ENCODE measurements around the gene SNAPC1. TPM values are rescaled to one million over a fixed set of nuclear protein-coding genes. Genes with fewer than 3 reads are reported as not detected.

The SNAPC1 gene
- total RNA-seq = 7.4 and 17.1 TPM in 2 replicates

GRCh38 chr14:61761959-61762786 is at the start of gene SNAPC1:
TSS of gene SNAPC1 (plus strand) at chr14:61762420. CDS start at chr14:61762461, 41 bp downstream.
- H3K27me3 ChIP-seq (ENCODE audit: control insufficient read depth, insufficient read depth, low read length) = no peaks in the 10 kb centered on the region
- H3K4me3 ChIP-seq (ENCODE audit: low read depth, low read length) = peak within 1 kb of the TSS; percentile 66
- DNase-seq (ENCODE audit: low read depth) = peak; percentile 94
- FAIRE-seq = peak; percentile 96
- no peak for TF ChIP-seq CTCF (IDR thresholded peaks at IDR 0.05; ENCODE audit: insufficient read depth, low read length, severe bottlenecking)
- no peaks in the 10 kb centered on the region for H3K36me3 ChIP-seq (ENCODE audit: control insufficient read depth, insufficient read depth, low read length)

- DNase-seq (ENCODE audit: low read depth) (no peak), FAIRE-seq (no peak)
- no peak overlapping the region for H3K4me3 ChIP-seq (ENCODE audit: low read depth, low read length)
- H3K36me3 ChIP-seq (ENCODE audit: control insufficient read depth, insufficient read depth, low read length) = peaks cover 3% of the 10 kb centered on the region
- no peaks in the 10 kb centered on the region for H3K27me3 ChIP-seq (ENCODE audit: control insufficient read depth, insufficient read depth, low read length)
- no peak for TF ChIP-seq CTCF (IDR thresholded peaks at IDR 0.05; ENCODE audit: insufficient read depth, low read length, severe bottlenecking)
Measured at GRCh38 chr14:61713724-61714437, 48.3 kb upstream of the SNAPC1 start.

DNA sequence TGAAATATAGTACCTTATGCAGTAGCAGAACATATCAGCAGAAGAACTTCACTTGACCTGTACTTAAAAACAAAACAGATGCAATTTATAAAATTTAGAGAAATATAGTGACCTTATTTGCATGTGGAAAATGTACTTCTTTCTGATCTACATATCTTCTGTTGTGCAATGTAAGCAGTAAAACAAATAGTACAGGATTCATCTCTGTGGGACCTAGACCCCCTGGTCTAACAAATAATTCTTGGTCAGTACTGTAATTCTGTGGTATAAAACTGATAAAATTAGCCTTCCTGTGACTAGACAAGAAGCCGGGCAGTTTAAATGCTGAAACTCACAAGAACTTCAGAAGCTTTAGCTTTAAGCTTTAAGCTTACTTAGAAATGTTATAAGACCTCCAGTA is 45.3 kb upstream of the SNAPC1 start:
- no peak for TF ChIP-seq CTCF (IDR thresholded peaks at IDR 0.05; ENCODE audit: insufficient read depth, low read length, severe bottlenecking)
- H3K27me3 ChIP-seq (ENCODE audit: control insufficient read depth, insufficient read depth, low read length) = no peaks in the 10 kb centered on the region
- DNase-seq (ENCODE audit: low read depth) (no peak), FAIRE-seq (no peak)
- no peak overlapping the region for H3K4me3 ChIP-seq (ENCODE audit: low read depth, low read length)
- peaks cover 4% of the 10 kb centered on the region for H3K36me3 ChIP-seq (ENCODE audit: control insufficient read depth, insufficient read depth, low read length)

DNA sequence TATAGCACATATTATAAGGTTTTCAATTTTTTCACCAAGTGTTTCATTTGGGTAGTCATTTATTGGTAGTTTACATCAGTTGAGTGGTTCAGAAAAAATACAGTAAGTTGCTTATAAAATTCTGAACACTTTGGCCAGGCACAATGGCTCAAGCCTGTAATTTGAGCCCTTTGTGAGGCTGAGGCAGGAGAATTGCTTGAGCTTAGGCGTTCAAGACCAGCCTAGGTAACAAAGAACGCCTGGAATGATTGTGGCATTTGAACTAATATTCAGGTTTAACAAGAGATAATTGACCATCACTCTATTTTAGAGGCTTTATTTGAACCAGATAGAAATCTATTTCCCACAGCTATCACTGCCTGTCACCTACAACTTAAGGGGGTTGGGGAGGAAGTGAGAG is 44.2 kb upstream of the SNAPC1 start:
- H3K36me3 ChIP-seq (ENCODE audit: control insufficient read depth, insufficient read depth, low read length) = peaks cover 7% of the 10 kb centered on the region
- no peak for FAIRE-seq
- no peaks in the 10 kb centered on the region for H3K27me3 ChIP-seq (ENCODE audit: control insufficient read depth, insufficient read depth, low read length)
- TF ChIP-seq CTCF (IDR thresholded peaks at IDR 0.05; ENCODE audit: insufficient read depth, low read length, severe bottlenecking) = no peak
- DNase-seq (ENCODE audit: low read depth) = no peak
- no peak overlapping the region for H3K4me3 ChIP-seq (ENCODE audit: low read depth, low read length)

GRCh38 chr14:61719344-61720293 is 42.6 kb upstream of the SNAPC1 start:
- TF ChIP-seq CTCF (IDR thresholded peaks at IDR 0.05; ENCODE audit: insufficient read depth, low read length, severe bottlenecking) = no peak

More at GRCh38 chr14:61719344-61720293, 42.6 kb upstream of the SNAPC1 start:
- no peak for FAIRE-seq
- DNase-seq (ENCODE audit: low read depth) = no peak
- H3K4me3 ChIP-seq (ENCODE audit: low read depth, low read length) = no peak overlapping the region
- peaks cover 10% of the 10 kb centered on the region for H3K36me3 ChIP-seq (ENCODE audit: control insufficient read depth, insufficient read depth, low read length)
- H3K27me3 ChIP-seq (ENCODE audit: control insufficient read depth, insufficient read depth, low read length) = no peaks in the 10 kb centered on the region
